Astrocyte (in vitro differentiated cells and primary cell): Measurements from ENCODE around the gene ITPK1. TPM values are rescaled to one million over a fixed set of nuclear protein-coding genes. Genes with fewer than 3 reads are reported as not detected.

Experiments
- DNase-seq: peaks from one replicate; pipeline ENCODE4 v3.0.0-alpha.2; 2010; ENCODE audit warnings: low read depth
- FAIRE-seq: peaks from 2 replicates; lab custom pipeline; 2011; peaks lifted over from hg19 to GRCh38; lab: Jason Lieb, UNC
- H2AFZ ChIP-seq: 2 replicates; pipeline ENCODE4 v1.6.0; 2012; ENCODE audit warnings: low read depth, low read length, inconsistent platforms
- H3K27ac ChIP-seq: 2 replicates; pipeline ENCODE4 v1.5.1; 2011; ENCODE audit warnings: low read depth, low read length, inconsistent platforms
- H3K27me3 ChIP-seq: 2 replicates; pipeline ENCODE4 v1.6.0; 2011; ENCODE audit warnings: low read length, inconsistent platforms; ENCODE audit not compliant: insufficient read depth
- H3K36me3 ChIP-seq: 2 replicates; pipeline ENCODE4 v1.5.1; 2011; ENCODE audit warnings: low read length, inconsistent platforms; ENCODE audit not compliant: insufficient read depth
- H3K4me1 ChIP-seq: 2 replicates; pipeline ENCODE4 v1.5.1; 2011; ENCODE audit warnings: low read length, inconsistent platforms; ENCODE audit not compliant: insufficient read depth
- H3K4me2 ChIP-seq: 2 replicates; pipeline ENCODE4 v1.6.0; 2012; ENCODE audit warnings: low read length, inconsistent platforms
- H3K4me3 ChIP-seq: 2 replicates; pipeline ENCODE4 v1.5.1; 2011; ENCODE audit warnings: low read depth, mild to moderate bottlenecking, low read length, inconsistent platforms; ENCODE audit not compliant: insufficient read depth
- H3K79me2 ChIP-seq: 2 replicates; pipeline ENCODE4 v1.6.0; 2012; ENCODE audit warnings: mild to moderate bottlenecking, low read length, inconsistent platforms; ENCODE audit not compliant: insufficient read depth
- H3K9ac ChIP-seq: 2 replicates; pipeline ENCODE4 v1.6.0; 2012; ENCODE audit warnings: mild to moderate bottlenecking, low read length, inconsistent platforms
- H3K9me3 ChIP-seq: 2 replicates; pipeline ENCODE4 v1.5.1; 2012; ENCODE audit warnings: low read depth, mild to moderate bottlenecking, low read length, inconsistent platforms; ENCODE audit not compliant: insufficient read depth
- H4K20me1 ChIP-seq: 2 replicates; pipeline ENCODE4 v1.6.0; 2012; ENCODE audit warnings: low read length, inconsistent platforms; ENCODE audit not compliant: insufficient read depth
- H3K27ac Mint-ChIP-seq: one replicate; pipeline ENCODE4 v1.8.0; 2021; ENCODE audit warnings: mild to moderate bottlenecking, mixed read lengths; ENCODE audit not compliant: unreplicated experiment
- H3K27me3 Mint-ChIP-seq: one replicate; pipeline ENCODE4 v1.8.0; 2021; ENCODE audit warnings: low read depth, mixed read lengths; ENCODE audit not compliant: unreplicated experiment
- H3K36me3 Mint-ChIP-seq: one replicate; pipeline ENCODE4 v1.8.0; 2021; ENCODE audit warnings: low read depth, mixed read lengths; ENCODE audit not compliant: unreplicated experiment
- H3K4me1 Mint-ChIP-seq: one replicate; pipeline ENCODE4 v1.8.0; 2021; ENCODE audit warnings: low read depth, mixed read lengths; ENCODE audit not compliant: unreplicated experiment
- H3K4me3 Mint-ChIP-seq: one replicate; pipeline ENCODE4 v1.8.0; 2021; ENCODE audit warnings: mild to moderate bottlenecking, moderate library complexity, mixed read lengths; ENCODE audit not compliant: unreplicated experiment
- H3K9me3 Mint-ChIP-seq: one replicate; pipeline ENCODE4 v1.8.0; 2021; ENCODE audit warnings: mild to moderate bottlenecking, mixed read lengths; ENCODE audit not compliant: unreplicated experiment
- CTCF ChIP-seq: IDR thresholded peaks from 2 replicates; pipeline ENCODE4 v1.5.1; 2011; ENCODE audit warnings: low read depth, mild to moderate bottlenecking, inconsistent platforms, low read length, moderate library complexity; ENCODE audit not compliant: insufficient read depth
- EZH2 ChIP-seq: IDR thresholded peaks from 2 replicates; pipeline ENCODE4 v1.6.1; 2012; ENCODE audit warnings: mild to moderate bottlenecking, low read length, inconsistent platforms; ENCODE audit not compliant: insufficient read depth
- total RNA-seq: library from RNA; stranded (reverse); gene quantifications from 2 replicates; pipeline ENCODE4 v1.2.1, GENCODE V29; 2021

The ITPK1 gene
- total RNA-seq, 1 donor from 2014 or later = 13.0 TPM

- Mint-ChIP-seq H3K27ac (no peak overlapping the region), H3K4me3 (no peak overlapping the region), H3K4me1 (no peaks in the 10 kb centered on the region), H3K27me3 (peaks cover 54% of the 10 kb centered on the region), H3K36me3 (peaks cover 10% of the 10 kb centered on the region), H3K9me3 (no peaks in the 10 kb centered on the region)
- Histone ChIP-seq H3K4me1 (peaks cover 17% of the 10 kb centered on the region), H3K4me3 (no peak overlapping the region), H3K79me2 (no peaks in the 10 kb centered on the region), H4K20me1 (peaks cover 25% of the 10 kb centered on the region), H2AFZ (no peak overlapping the region), H3K36me3 (no peaks in the 10 kb centered on the region), H3K4me2 (peak overlapping the region; percentile 19), H3K9ac (no peak overlapping the region), H3K9me3 (no peaks in the 10 kb centered on the region), H3K27me3 (peaks cover 4% of the 10 kb centered on the region), H3K27ac (no peak overlapping the region)
- no peak for FAIRE-seq
- no peak for DNase-seq
- TF ChIP-seq EZH2 = no peak
- no peak for TF ChIP-seq CTCF
These were observed 50.4 kb downstream of the ITPK1 start for GRCh38 chr14:93065272-93065730.

GRCh38 chr14:93064411-93065271 lies 51.1 kb downstream of the ITPK1 start:
- no peaks in the 10 kb centered on the region for H3K9me3 ChIP-seq
- H3K36me3 ChIP-seq = no peaks in the 10 kb centered on the region
- FAIRE-seq (no peak), DNase-seq (peak; percentile 45)
- H2AFZ ChIP-seq = no peak overlapping the region
- no peaks in the 10 kb centered on the region for H3K79me2 ChIP-seq
- peak overlapping the region; percentile 35 for H3K4me2 ChIP-seq
- peaks cover 29% of the 10 kb centered on the region for H4K20me1 ChIP-seq
- peaks cover 6% of the 10 kb centered on the region for H3K36me3 Mint-ChIP-seq
- no peak overlapping the region for H3K27ac ChIP-seq
- no peak overlapping the region for H3K4me3 Mint-ChIP-seq
- H3K27me3 ChIP-seq = peaks cover 4% of the 10 kb centered on the region
- peaks cover 17% of the 10 kb centered on the region for H3K4me1 ChIP-seq
- TF ChIP-seq EZH2 = no peak
- TF ChIP-seq CTCF = no peak
- peaks cover 53% of the 10 kb centered on the region for H3K27me3 Mint-ChIP-seq
- no peak overlapping the region for H3K9ac ChIP-seq
- H3K9me3 Mint-ChIP-seq = no peaks in the 10 kb centered on the region
- H3K4me3 ChIP-seq = no peak overlapping the region
- peaks cover 4% of the 10 kb centered on the region for H3K4me1 Mint-ChIP-seq
- H3K27ac Mint-ChIP-seq = no peak overlapping the region

GRCh38 chr14:93063393-93063792 lies 52.3 kb downstream of the ITPK1 start:
- H3K36me3 Mint-ChIP-seq = no peaks in the 10 kb centered on the region
- no peak overlapping the region for H3K4me3 ChIP-seq
- TF ChIP-seq EZH2 = no peak
- TF ChIP-seq CTCF = no peak
- DNase-seq = no peak
- H3K4me3 Mint-ChIP-seq = no peak overlapping the region
- no peak for FAIRE-seq
- H3K9ac ChIP-seq = no peak overlapping the region
- H3K36me3 ChIP-seq = no peaks in the 10 kb centered on the region
- no peaks in the 10 kb centered on the region for H3K9me3 Mint-ChIP-seq
- H2AFZ ChIP-seq = no peak overlapping the region
- H3K9me3 ChIP-seq = no peaks in the 10 kb centered on the region
- H3K4me1 Mint-ChIP-seq = peaks cover 4% of the 10 kb centered on the region
- H3K27me3 ChIP-seq = peaks cover 4% of the 10 kb centered on the region
- no peak overlapping the region for H3K27ac ChIP-seq
- H4K20me1 ChIP-seq = peaks cover 29% of the 10 kb centered on the region
- no peak overlapping the region for H3K4me2 ChIP-seq
- no peak overlapping the region for H3K27ac Mint-ChIP-seq
- H3K27me3 Mint-ChIP-seq = peaks cover 42% of the 10 kb centered on the region
- H3K4me1 ChIP-seq = peaks cover 17% of the 10 kb centered on the region
- H3K79me2 ChIP-seq = no peaks in the 10 kb centered on the region
